K562 (cell line): ENCODE measurements around the gene RNASE13. TPM values are rescaled to one million over a fixed set of nuclear protein-coding genes. Genes with fewer than 3 reads are reported as not detected.
"Not testable (repeated sequence)": the region's sequence is repeated elsewhere in the genome, so short reads cannot be mapped to it uniquely, and the experiment has no call there.

ENCODE experiments used
- ATAC-seq: fragments of 200-7000 bp; cut with Tn5 transposase; 3 replicates; pipeline ENCODE4 v1.9.1; 2020; ENCODE audit warnings: moderate library complexity
- BruUV-seq: library from RNA; stranded (reverse); fragments of 400-500 nt; replicated peaks from 2 replicates; lab custom pipeline; 2021; lab: Mats Ljungman, UMichigan
- CTCF ChIA-PET: fragments of 300-600 bp; formaldehyde crosslinking; extraction: SDS; loops from one replicate; lab custom pipeline; 2021; ENCODE audit warnings: low intra/inter-chr PET ratio; lab: Yijun Ruan, JAX
- POLR2A ChIA-PET: fragments of 300-600, 350-650 bp; sonication (Branson Sonifier 250); formaldehyde crosslinking; extraction: SDS; loops from one replicate; lab custom pipeline; 2021; ENCODE audit warnings: antibody characterized with exemption, inconsistent platforms; lab: Yijun Ruan, JAX
- DNase-seq, 4 experiments: peaks; one replicate each; pipeline versions ENCODE4 v3.0.0 to v3.0.0-alpha.2; 2011 to 2018; ENCODE audit warnings: low spot score in 3 of 4, mixed read lengths in 3 of 4; ENCODE audit errors: extremely low read depth in 1 of 4
- FAIRE-seq: peaks from 2 replicates; lab custom pipeline; 2011; peaks lifted over from hg19 to GRCh38; lab: Jason Lieb, UNC
- H2AFZ ChIP-seq: 2 replicates; pipeline ENCODE4 v1.6.0; 2011; ENCODE audit warnings: low read depth, low read length, control low read depth, inconsistent platforms
- H3K27ac ChIP-seq: fragments of 200-600 bp; 3 replicates; pipeline ENCODE4 v1.8.0; 2011; ENCODE audit warnings: low read depth, mild to moderate bottlenecking, control low read depth, inconsistent platforms, low read length, moderate library complexity, mixed read lengths; ENCODE audit errors: extremely low read depth
- H3K27me3 ChIP-seq, 2 experiments: fragments of 300-600 bp in 1 of 2; 2 replicates in 1 of 2; 3 replicates in 1 of 2; pipeline versions ENCODE4 v1.6.0 to v1.8.0; 2011; ENCODE audit warnings: inconsistent platforms in 2 of 2, low read length in 2 of 2, mild to moderate bottlenecking in 1 of 2, mixed read lengths in 1 of 2, moderate library complexity in 1 of 2; ENCODE audit not compliant: control insufficient read depth in 2 of 2, insufficient read depth in 2 of 2
- H3K36me3 ChIP-seq: fragments of 300-600 bp; 3 replicates; pipeline ENCODE4 v1.8.0; 2011; ENCODE audit warnings: mild to moderate bottlenecking, low read length, inconsistent platforms; ENCODE audit not compliant: control insufficient read depth, insufficient read depth
- H3K4me1 ChIP-seq, 2 experiments: fragments of 200-600 bp in 1 of 2; replicated peaks in 1 of 2; 2 replicates in 1 of 2; 3 replicates in 1 of 2; pipeline versions ENCODE4 v1.5.1 to v1.8.0; 2011; ENCODE audit warnings: inconsistent platforms in 2 of 2, low read length in 2 of 2, mild to moderate bottlenecking in 1 of 2, mixed read lengths in 1 of 2, moderate library complexity in 1 of 2; ENCODE audit not compliant: control insufficient read depth in 2 of 2, insufficient read depth in 2 of 2
- H3K4me2 ChIP-seq: 2 replicates; pipeline ENCODE4 v1.6.1; 2011; ENCODE audit warnings: low read length, control low read depth, inconsistent platforms, mixed read lengths; ENCODE audit not compliant: insufficient read depth
- H3K4me3 ChIP-seq: fragments of 200-600 bp; sonication (generic), shearing (Covaris generic); 2 replicates; pipeline ENCODE4 v1.5.1; 2016; ENCODE audit warnings: control low read depth, inconsistent platforms
- H3K79me2 ChIP-seq: fragments of 200-600 bp; 3 replicates; pipeline ENCODE4 v1.8.0; 2011; ENCODE audit warnings: low read length, inconsistent platforms; ENCODE audit not compliant: control insufficient read depth, insufficient read depth
- H3K9ac ChIP-seq, 2 experiments: 2 replicates each; pipeline versions ENCODE4 v1.6.0 to v1.6.1; 2011; ENCODE audit warnings: low read depth in 2 of 2, low read length in 2 of 2, control low read depth in 1 of 2, inconsistent platforms in 1 of 2, mild to moderate bottlenecking in 1 of 2, mixed read lengths in 1 of 2; ENCODE audit not compliant: insufficient read depth in 1 of 2
- H3K9me1 ChIP-seq: one replicate; pipeline ENCODE4 v1.6.0; 2011; ENCODE audit warnings: inconsistent platforms, mild to moderate bottlenecking, low read length, moderate library complexity; ENCODE audit not compliant: control insufficient read depth, insufficient read depth
- H3K9me3 ChIP-seq: replicated peaks from 2 replicates; pipeline ENCODE4 v1.5.1; 2011; ENCODE audit warnings: low read depth, low read length, inconsistent platforms; ENCODE audit not compliant: control insufficient read depth, insufficient read depth
- H4K20me1 ChIP-seq: replicated peaks from 2 replicates; pipeline ENCODE4 v1.6.1; 2011; ENCODE audit warnings: low read length, inconsistent platforms, mixed read lengths; ENCODE audit not compliant: control insufficient read depth, insufficient read depth
- FOXK1 ChIP-seq: sonication (generic); formaldehyde crosslinking; IDR thresholded peaks from 2 replicates; pipeline ENCODE4 v1.8.0; 2022; ENCODE audit warnings: missing genetic modification reagents, mild to moderate bottlenecking, borderline replicate concordance
- HIVEP1 ChIP-seq: fragments of 250-450 bp; sonication (Bioruptor Pico); IDR thresholded peaks from 2 replicates; pipeline ENCODE4 v1.4.0; 2020; ENCODE audit warnings: mild to moderate bottlenecking
- JUND ChIP-seq, 2 experiments: IDR thresholded peaks; 2 replicates in 1 of 2; 3 replicates in 1 of 2; pipeline ENCODE4 v1.6.1; 2011; ENCODE audit warnings: borderline replicate concordance in 2 of 2, low read depth in 2 of 2, low read length in 2 of 2, improper control_type of control experiment in 1 of 2, missing biosample characterization in 1 of 2, missing genetic modification characterization in 1 of 2, missing genetic modification reagents in 1 of 2
- SMARCB1 ChIP-seq: IDR thresholded peaks from 2 replicates; pipeline ENCODE4 v1.6.1; 2011; ENCODE audit warnings: improper control_type of control experiment, low read depth; ENCODE audit not compliant: insufficient read length
- ZNF184 ChIP-seq: sonication (generic); formaldehyde crosslinking; IDR thresholded peaks from 2 replicates; pipeline ENCODE4 v1.5.0; 2020; ENCODE audit warnings: missing genetic modification reagents
- WGBS: fragments of 100-300 bp; shearing (Covaris generic); methylation state at CpG from one replicate; pipeline ENCODE4 v1.1.6; 2016; ENCODE audit warnings: low coverage, mixed read lengths; ENCODE audit not compliant: insufficient coverage; ENCODE audit errors: missing lambda C conversion rate; 5-methylcytosine and 5-hydroxymethylcytosine counted together
- in situ Hi-C: fragments of 300-500 bp; cut with MboI; formaldehyde crosslinking; loops from 4 replicates; pipeline ENCODE4 v1.15.0; 2018; ENCODE audit warnings: inconsistent platforms, mixed read lengths
- intact Hi-C: fragments of 100-400 bp; cut with micrococcal nuclease; formaldehyde crosslinking; loops from 2 replicates; pipeline ENCODE4 v1.14.2; 2022
- polyA plus RNA-seq, 8 experiments: library from polyadenylated mRNA; depleted of rRNA in 4 of 8; stranded (reverse) in 5 of 8; unstranded in 3 of 8; fragments of >200 nt; fragmentation: Nextera tagmentation in 2 of 8; fragmentation: Illumina TruSeq in 1 of 8; extraction: Ambion mirVana in 2 of 8; extraction: Trizol in 1 of 8; gene quantifications; 2 replicates each; pipeline versions ENCODE4 v1.2.1 to v1.2.3, GENCODE V29; 2011 to 2014; ENCODE audit warnings: inconsistent platforms in 1 of 8, missing spikeins in 1 of 8
- total RNA-seq, 7 experiments: library from RNA; depleted of rRNA in 6 of 7; stranded (reverse); fragments of >200 nt in 6 of 7; fragmentation: Illumina TruSeq in 2 of 7; extraction: Trizol in 2 of 7; gene quantifications; 2 replicates each; pipeline versions ENCODE4 v1.2.1 to v1.2.3, GENCODE V29; 2011 to 2021; ENCODE audit warnings: low replicate concordance in 1 of 7

Gene RNASE13
- total and polyA plus RNA-seq, 9 of the 15 experiments (the other 6 are each of a cell fraction or from before 2014, with no cell fraction given): not detected

DNA sequence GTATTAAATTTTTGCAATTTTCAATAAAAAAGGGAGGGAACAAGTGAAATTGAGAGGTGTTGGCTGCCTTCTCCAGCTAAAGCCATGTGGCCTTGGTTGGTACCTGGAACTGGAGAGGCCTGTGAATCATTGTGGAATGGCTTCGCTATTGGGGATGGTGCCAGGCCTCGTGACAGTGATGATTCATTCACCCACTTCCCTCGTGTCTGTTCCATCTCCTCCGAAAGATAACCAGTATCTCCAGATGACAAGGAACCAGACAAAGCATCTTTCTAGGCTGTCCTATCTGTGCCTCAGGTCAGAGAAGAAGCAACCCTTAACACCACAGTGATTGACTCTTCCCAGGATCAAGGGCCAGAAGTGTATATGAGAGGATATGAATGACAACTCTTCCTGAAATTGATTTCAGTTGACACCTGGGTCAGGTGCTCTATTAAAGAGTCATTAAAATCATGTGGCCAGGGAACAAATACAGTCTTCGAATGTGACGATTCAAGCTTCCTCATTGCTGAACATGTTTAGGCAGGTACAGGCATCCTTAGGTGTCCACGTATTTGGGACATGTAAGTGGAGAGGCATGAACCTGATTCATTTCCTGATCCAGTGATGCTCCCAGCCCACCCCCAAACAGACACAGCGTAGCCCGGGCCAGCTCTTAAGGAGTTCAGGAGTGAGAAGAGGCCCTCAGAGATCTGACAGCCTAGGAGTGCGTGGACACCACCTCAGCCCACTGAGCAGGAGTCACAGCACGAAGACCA is 7.2 kb upstream of the RNASE13 start, which contains the start of gene RNASE7 (continued):
- TF ChIP-seq JUND (IDR thresholded peaks at IDR 0.05; ENCODE audit: borderline replicate concordance, low read depth, low read length) (peak; percentile 69; the same call in 1 of the 2 replicates), JUND (tag; IDR thresholded peaks at IDR 0.05; ENCODE audit: borderline replicate concordance, low read depth, low read length) (peak; percentile 20; the same call in 1 of the 3 replicates), HIVEP1 (CRISPR knock-in tag) (no peak), ZNF184 (CRISPR knock-in tag) (no peak), SMARCB1 (no peak), FOXK1 (CRISPR knock-in tag) (no peak)

DNA sequence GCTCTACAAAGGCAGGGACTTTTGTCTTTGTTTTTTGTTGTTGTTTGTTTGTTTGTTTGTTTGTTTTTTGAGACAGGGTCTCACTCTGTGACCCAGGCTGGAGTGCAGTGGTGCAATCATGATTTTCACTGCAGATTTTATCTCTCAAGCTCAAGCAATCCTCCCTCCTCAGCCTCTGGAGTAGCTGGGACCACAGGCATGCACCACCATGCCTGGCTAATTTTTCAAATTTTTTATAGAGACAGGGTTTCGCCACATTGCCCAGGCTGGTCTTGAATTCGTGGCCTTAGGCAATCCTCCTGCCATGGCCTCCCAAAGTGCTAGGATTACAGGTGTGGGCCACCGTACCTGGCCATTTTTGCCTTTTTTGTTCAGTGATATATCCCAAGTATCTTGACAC is 6.3 kb upstream of the RNASE13 start:
- intact Hi-C loops: loop anchor here (1.0 to 5.0 kb wide), 2 partner anchors 27 to 184 kb away; no protein-coding TSS in a partner anchor
- FAIRE-seq, BruUV-seq, H3K9me3 ChIP-seq, DNase-seq, H2AFZ ChIP-seq, H3K79me2 ChIP-seq, H3K27me3 ChIP-seq, H3K4me3 ChIP-seq, in situ Hi-C loops, H3K36me3 ChIP-seq, H3K4me2 ChIP-seq, H3K9me1 ChIP-seq, H3K27ac ChIP-seq, H4K20me1 ChIP-seq, H3K9ac ChIP-seq, ATAC-seq: not testable (repeated sequence)
- ChIA-PET POLR2A (interaction anchor here (1.1 to 2.6 kb wide), 2 partner anchors 25 to 26 kb away, joined by 3 to 15 read pairs; no protein-coding TSS in a partner anchor), CTCF (interaction anchor here (1.5 to 2.8 kb wide), 3 partner anchors 26 to 432 kb away, joined by 6 to 33 read pairs (median 11); no protein-coding TSS in a partner anchor)
- peaks cover 5 to 25% of the 10 kb centered on the region in 2 experiments; a peak in 4 of 5 replicates for H3K4me1 ChIP-seq
- 67% methylated on average over 1 of the region's 3 CpGs for WGBS
